Measurements from ENCODE around the gene RIN2. TPM values are rescaled to one million over a fixed set of nuclear protein-coding genes. Genes with fewer than 3 reads are reported as not detected.

RIN2 gene
- total RNA-seq, 1 experiment from 2014 or later: 1.0 TPM

- Histone ChIP-seq H3K56ac (ENCODE audit: insufficient read length, low read depth, low read length) (no peak overlapping the region), H3K27ac (ENCODE audit: insufficient read length, low read depth, low read length) (no peak overlapping the region), H3K79me2 (ENCODE audit: insufficient read depth, low read length) (no peaks in the 10 kb centered on the region), H2BK20ac (ENCODE audit: low read depth, low read length, poor library complexity, severe bottlenecking) (no peak overlapping the region), H3K79me1 (ENCODE audit: insufficient read depth, low read depth, low read length, poor library complexity, severe bottlenecking) (no peaks in the 10 kb centered on the region), H4K20me1 (ENCODE audit: control insufficient read depth, insufficient read depth, insufficient read length) (no peaks in the 10 kb centered on the region), H2AK5ac (ENCODE audit: insufficient read length, low read length) (no peak overlapping the region), H3K4me2 (ENCODE audit: insufficient read depth, insufficient read length, low read length) (no peak overlapping the region), H2BK12ac (ENCODE audit: insufficient read length, low read depth, low read length) (no peak overlapping the region), H2AFZ (ENCODE audit: low read length) (no peak overlapping the region), H3K4ac (ENCODE audit: low read depth, low read length) (no peak overlapping the region), H3K23me2 (ENCODE audit: insufficient read length, low read depth, low read length, poor library complexity, severe bottlenecking) (no peaks in the 10 kb centered on the region), H2BK120ac (ENCODE audit: low read depth, low read length, poor library complexity, severe bottlenecking) (no peak overlapping the region), H2BK15ac (ENCODE audit: low read depth, low read length) (no peak overlapping the region), H4K5ac (ENCODE audit: insufficient read length, low read depth, low read length) (no peak overlapping the region), H3K4me1 (ENCODE audit: insufficient read depth, low read length) (no peaks in the 10 kb centered on the region; the same call in none of the 2 replicates), H4K8ac (replicated peaks; ENCODE audit: insufficient read length, low read depth, low read length) (no peak overlapping the region), H3K14ac (ENCODE audit: insufficient read depth, low read length) (no peak overlapping the region), H3K9ac (ENCODE audit: extremely low read depth, insufficient read length, low read length) (no peak overlapping the region), H3T11ph (ENCODE audit: low read length) (no peak overlapping the region), H3K18ac (ENCODE audit: insufficient read length, low read depth, low read length) (no peak overlapping the region), H4K91ac (ENCODE audit: insufficient read length, low read depth, low read length) (no peak overlapping the region), H3K27me3 (ENCODE audit: insufficient read depth, low read length) (no peaks in the 10 kb centered on the region), H3K23ac (ENCODE audit: insufficient read length, low read depth, low read length) (no peak overlapping the region), H3K9me3 (ENCODE audit: control insufficient read depth, low read depth, low read length) (no peaks in the 10 kb centered on the region), H2BK5ac (ENCODE audit: insufficient read length, low read length) (no peak overlapping the region)
- Mint-ChIP-seq H3K27me3 (ENCODE audit: low read depth) (peaks cover 10% of the 10 kb centered on the region), H3K9me3 (no peaks in the 10 kb centered on the region; a peak in 1 of 5 replicates), H3K4me3 (no peak overlapping the region), H3K27ac (no peak overlapping the region), H3K4me1 (peaks cover 9 to 13% of the 10 kb centered on the region in 2 experiments), H3K36me3 (ENCODE audit: insufficient read depth in 1 of 3, low read depth in 3 of 3) (no peaks in the 10 kb centered on the region)
- TF ChIP-seq, protein P1, sequence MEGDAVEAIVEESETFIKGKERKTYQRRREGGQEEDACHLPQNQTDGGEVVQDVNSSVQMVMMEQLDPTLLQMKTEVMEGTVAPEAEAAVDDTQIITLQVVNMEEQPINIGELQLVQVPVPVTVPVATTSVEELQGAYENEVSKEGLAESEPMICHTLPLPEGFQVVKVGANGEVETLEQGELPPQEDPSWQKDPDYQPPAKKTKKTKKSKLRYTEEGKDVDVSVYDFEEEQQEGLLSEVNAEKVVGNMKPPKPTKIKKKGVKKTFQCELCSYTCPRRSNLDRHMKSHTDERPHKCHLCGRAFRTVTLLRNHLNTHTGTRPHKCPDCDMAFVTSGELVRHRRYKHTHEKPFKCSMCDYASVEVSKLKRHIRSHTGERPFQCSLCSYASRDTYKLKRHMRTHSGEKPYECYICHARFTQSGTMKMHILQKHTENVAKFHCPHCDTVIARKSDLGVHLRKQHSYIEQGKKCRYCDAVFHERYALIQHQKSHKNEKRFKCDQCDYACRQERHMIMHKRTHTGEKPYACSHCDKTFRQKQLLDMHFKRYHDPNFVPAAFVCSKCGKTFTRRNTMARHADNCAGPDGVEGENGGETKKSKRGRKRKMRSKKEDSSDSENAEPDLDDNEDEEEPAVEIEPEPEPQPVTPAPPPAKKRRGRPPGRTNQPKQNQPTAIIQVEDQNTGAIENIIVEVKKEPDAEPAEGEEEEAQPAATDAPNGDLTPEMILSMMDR (conservative IDR thresholded peaks at IDR 0.05): no peak
- WGBS (ENCODE audit: extremely low coverage, insufficient read length, low lambda C conversion rate): no CpG with 5 or more reads among the region's 4 CpGs
- DNase-seq: no peak
Measured at GRCh38 chr20:19765913-19766312, 7.9 kb downstream of the RIN2 start.

Measured in H9 (cell line).